Left lung (tissue), 10 donors: ENCODE results near the gene CDC34. TPM values are rescaled to one million over a fixed set of nuclear protein-coding genes. Genes with fewer than 3 reads are reported as not detected.

Source experiments
- ATAC-seq: fragments of 200-7000 bp; cut with Tn5 transposase; one replicate; pipeline ENCODE4 v1.9.1; 2020; ENCODE audit warnings: moderate library complexity
- DNase-seq, 4 donors: peaks; one replicate each; pipeline ENCODE4 v3.0.0-alpha.2; 2013 to 2020
- H3K27ac ChIP-seq, 2 donors: fragments of 200-600 bp; sonication (generic) in 1 of 2; one replicate each; pipeline versions ENCODE4 v1.5.0 to v1.8.0; 2020 to 2021
- H3K27me3 ChIP-seq, 2 donors: fragments of 200-600 bp; sonication (generic) in 1 of 2; one replicate each; pipeline versions ENCODE4 v1.5.0 to v1.8.0; 2020 to 2021
- H3K36me3 ChIP-seq, 2 donors: fragments of 200-600 bp; sonication (generic) in 1 of 2; one replicate each; pipeline versions ENCODE4 v1.5.0 to v1.8.0; 2020 to 2021
- H3K4me1 ChIP-seq, 2 donors: fragments of 200-600 bp; one replicate each; pipeline ENCODE4 v1.8.0; 2021
- H3K4me3 ChIP-seq, 2 donors: fragments of 200-600 bp; sonication (generic) in 1 of 2; one replicate each; pipeline versions ENCODE4 v1.5.0 to v1.8.0; 2020 to 2021; ENCODE audit warnings: mild to moderate bottlenecking in 1 of 2
- H3K9me3 ChIP-seq, 2 donors: fragments of 200-600 bp; sonication (generic) in 1 of 2; one replicate each; pipeline versions ENCODE4 v1.5.0 to v1.8.0; 2020 to 2021
- CTCF ChIP-seq, 2 donors: fragments of 200-600 bp; sonication (generic) in 1 of 2; IDR thresholded peaks; one replicate each; pipeline versions ENCODE4 v1.5.0 to v1.8.0; 2021; ENCODE audit warnings: antibody characterized with exemption in 2 of 2
- intact Hi-C, 2 donors: fragments of 100-400 bp; cut with DNase I; formaldehyde crosslinking; loops; one replicate each; pipeline versions ENCODE4 v1.11.2 to v1.14.2; 2022
- polyA plus RNA-seq, 6 donors: library from polyadenylated mRNA; unstranded; fragments of 120-200 nt; gene quantifications; one replicate each; pipeline ENCODE4 v1.2.1, GENCODE V29; 2013; ENCODE audit not compliant: insufficient read length in 6 of 6
- total RNA-seq, 2 donors: library from RNA; stranded (reverse); fragmentation: NEBNext Ultra II Directional; extraction: Animal tissue kit (Norgen Biotek cat#: 25700); gene quantifications; one replicate each; pipeline ENCODE4 v1.2.1, GENCODE V29; 2021
- donor health status: DM: no; HTN: yes; CAD: no.
- donor health status: DM: no; HTN: no; CAD: no.

The CDC34 gene
- total and polyA plus RNA-seq, 8 donors: 42.7 to 62.3 (median 55.0) TPM

DNA sequence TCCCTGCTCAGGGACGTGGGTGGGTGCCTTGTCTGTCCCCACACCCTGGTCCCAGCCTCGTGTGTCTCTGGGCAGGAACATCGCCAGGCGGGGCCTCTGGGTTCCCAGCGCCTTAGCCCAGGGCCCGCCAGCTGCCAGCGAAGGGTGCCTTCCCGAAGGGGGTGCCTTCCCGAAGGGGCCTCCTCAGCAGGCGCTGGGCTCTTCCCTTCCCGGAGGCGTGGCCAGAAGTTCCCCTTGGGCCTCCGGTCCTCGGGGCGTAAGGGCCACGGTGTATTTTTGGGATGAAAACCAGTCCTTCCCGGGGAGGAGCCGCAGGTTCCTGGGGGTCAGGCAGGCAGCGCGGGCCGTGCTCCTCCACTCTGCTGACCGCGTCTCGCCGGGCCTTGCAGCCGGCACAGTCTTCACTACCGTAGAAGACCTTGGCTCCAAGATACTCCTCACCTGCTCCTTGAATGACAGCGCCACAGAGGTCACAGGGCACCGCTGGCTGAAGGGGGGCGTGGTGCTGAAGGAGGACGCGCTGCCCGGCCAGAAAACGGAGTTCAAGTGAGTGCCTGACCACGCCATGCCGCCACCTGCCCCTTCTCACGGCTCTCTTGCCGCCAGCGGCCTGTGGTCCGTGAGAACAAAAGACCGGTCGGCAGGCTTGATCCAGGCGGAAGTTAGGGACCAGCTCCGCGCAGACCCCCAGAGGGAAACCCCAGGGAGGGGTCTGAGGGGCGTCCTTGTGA lies 47.7 kb downstream of the CDC34 start:
- H3K9me3 ChIP-seq: no peaks in the 10 kb centered on the region
- peaks cover 0 to 2% of the 10 kb centered on the region in 2 donors for H3K27me3 ChIP-seq
- no peak overlapping the region for H3K4me3 ChIP-seq
- no peak for ATAC-seq
- no peak overlapping the region for H3K27ac ChIP-seq
- no peak for TF ChIP-seq CTCF (IDR thresholded peaks at IDR 0.05)
- intact Hi-C loops: no loop called here
- DNase-seq: peak in 1 of 4 donors; percentile 68
- peaks cover 0 to 62% of the 10 kb centered on the region in 2 donors for H3K36me3 ChIP-seq
- H3K4me1 ChIP-seq: peaks cover 11 to 30% of the 10 kb centered on the region in 2 donors

DNA sequence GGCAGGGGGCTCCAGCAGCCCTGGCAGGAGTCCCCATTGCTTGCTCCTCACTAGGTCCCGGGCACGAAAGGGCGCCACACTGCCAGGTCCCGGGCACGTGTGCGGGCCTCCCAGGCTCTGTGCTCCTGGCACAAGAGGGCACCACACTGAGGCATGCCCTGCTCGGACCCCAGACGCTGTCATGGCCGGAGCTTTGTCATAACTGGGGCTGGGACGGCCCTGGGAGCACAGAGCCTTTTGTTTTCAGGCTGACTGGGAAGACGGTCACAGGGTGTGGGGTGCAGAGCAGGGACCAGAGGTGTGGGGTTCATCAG lies 48.2 kb downstream of the CDC34 start:
- peaks cover 0 to 62% of the 10 kb centered on the region in 2 donors for H3K36me3 ChIP-seq
- no peak overlapping the region for H3K27ac ChIP-seq
- ATAC-seq: no peak
- peaks cover 0 to 7% of the 10 kb centered on the region in 2 donors for H3K27me3 ChIP-seq
- H3K9me3 ChIP-seq: no peaks in the 10 kb centered on the region
- peaks cover 11 to 28% of the 10 kb centered on the region in 2 donors for H3K4me1 ChIP-seq
- TF ChIP-seq CTCF (IDR thresholded peaks at IDR 0.05): no peak
- intact Hi-C loops: no loop called here
- no peak overlapping the region for H3K4me3 ChIP-seq
- peak in 1 of 4 donors; percentile 55 for DNase-seq

DNA sequence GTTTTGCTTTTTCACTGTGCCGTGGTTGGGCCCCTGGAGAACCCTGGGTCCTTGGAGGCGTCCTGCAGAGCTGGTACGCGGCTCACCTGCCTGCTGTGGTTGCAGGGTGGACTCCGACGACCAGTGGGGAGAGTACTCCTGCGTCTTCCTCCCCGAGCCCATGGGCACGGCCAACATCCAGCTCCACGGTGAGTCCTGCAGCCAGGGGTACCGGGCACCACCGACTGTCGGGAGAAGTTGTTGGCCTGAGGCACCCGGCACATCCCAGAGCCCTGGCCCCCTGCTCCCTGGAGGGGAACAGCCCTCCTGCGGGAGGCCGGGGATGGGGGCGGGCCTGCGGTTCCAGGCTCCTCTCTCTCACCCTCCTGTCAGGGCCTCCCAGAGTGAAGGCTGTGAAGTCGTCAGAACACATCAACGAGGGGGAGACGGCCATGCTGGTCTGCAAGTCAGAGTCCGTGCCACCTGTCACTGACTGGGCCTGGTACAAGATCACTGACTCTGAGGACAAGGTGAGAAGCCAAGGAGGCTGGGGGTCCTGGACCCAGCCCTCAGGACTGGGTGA lies 48.8 kb downstream of the CDC34 start:
- Histone ChIP-seq H3K4me3 (no peak overlapping the region), H3K36me3 (peaks cover 0 to 62% of the 10 kb centered on the region in 2 donors), H3K9me3 (no peaks in the 10 kb centered on the region), H3K27ac (no peak overlapping the region), H3K4me1 (peaks cover 8 to 23% of the 10 kb centered on the region in 2 donors), H3K27me3 (peaks cover 0 to 12% of the 10 kb centered on the region in 2 donors)
- ATAC-seq (no peak), DNase-seq (peak in 1 of 4 donors; percentile 77)
- intact Hi-C loops: no loop called here
- TF ChIP-seq CTCF (IDR thresholded peaks at IDR 0.05): no peak

DNA sequence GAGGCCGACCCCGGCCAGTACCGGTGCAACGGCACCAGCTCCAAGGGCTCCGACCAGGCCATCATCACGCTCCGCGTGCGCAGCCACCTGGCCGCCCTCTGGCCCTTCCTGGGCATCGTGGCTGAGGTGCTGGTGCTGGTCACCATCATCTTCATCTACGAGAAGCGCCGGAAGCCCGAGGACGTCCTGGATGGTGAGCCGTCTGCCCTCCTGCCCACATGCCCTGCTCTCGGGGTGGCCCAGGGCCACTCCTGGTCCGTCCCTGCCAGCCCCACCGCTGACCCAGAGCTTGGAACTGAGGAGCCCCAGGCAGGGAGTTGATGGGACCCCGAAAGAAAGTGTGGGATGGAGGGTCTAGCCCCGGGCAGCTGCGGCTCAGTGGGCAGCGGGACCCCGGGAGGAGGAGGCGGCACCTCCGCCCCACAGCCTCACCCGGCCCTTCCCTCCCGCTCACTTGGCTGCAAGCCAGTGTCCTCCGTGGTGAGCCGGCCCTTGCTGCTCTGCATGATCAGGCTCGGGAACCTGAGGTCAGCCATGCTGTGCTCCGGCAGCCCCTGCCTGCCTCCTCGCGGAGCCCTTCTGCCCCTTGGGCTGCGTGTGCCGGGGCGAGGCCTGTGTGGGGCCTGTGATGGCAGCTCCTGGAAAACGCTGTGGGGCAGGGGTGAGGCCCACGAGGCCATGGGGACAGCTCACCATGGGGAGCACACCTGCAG lies 50.0 kb downstream of the CDC34 start:
- no peak overlapping the region for H3K27ac ChIP-seq
- peaks cover 0 to 11% of the 10 kb centered on the region in 2 donors for H3K4me1 ChIP-seq
- peaks cover 0 to 62% of the 10 kb centered on the region in 2 donors for H3K36me3 ChIP-seq
- H3K4me3 ChIP-seq: no peak overlapping the region
- intact Hi-C loops: no loop called here
- H3K27me3 ChIP-seq: peaks cover 0 to 24% of the 10 kb centered on the region in 2 donors
- ATAC-seq (no peak), DNase-seq (peak in 1 of 4 donors; percentile 69)
- no peak for TF ChIP-seq CTCF (IDR thresholded peaks at IDR 0.05)
- H3K9me3 ChIP-seq: no peaks in the 10 kb centered on the region
